ENCODE measurements around the gene GKAP1. TPM values are rescaled to one million over a fixed set of nuclear protein-coding genes. Genes with fewer than 3 reads are reported as not detected.

GKAP1 gene
- total and polyA plus RNA-seq, 2 of the 13 experiments (the other 11 are each of a cell fraction or from before 2014, with no cell fraction given) = 5.6 to 6.1 TPM

DNA sequence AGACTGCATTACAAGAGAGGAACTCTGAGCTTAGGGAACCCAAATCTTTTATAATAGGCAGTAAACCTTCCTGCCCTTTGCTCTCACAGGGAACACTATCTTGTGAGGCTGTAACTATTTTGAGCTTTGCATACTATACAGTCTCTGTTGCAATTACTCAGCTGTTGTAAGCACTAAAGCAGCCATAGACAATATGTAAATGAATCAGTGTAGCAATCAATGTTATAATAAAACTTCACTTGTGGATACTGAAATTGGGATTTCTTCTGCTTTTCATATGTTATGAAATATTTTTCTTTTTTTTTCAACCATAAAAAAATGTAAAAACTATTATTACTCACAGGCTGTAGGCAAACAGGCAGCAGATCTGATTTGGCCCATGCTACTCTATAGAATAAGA lies 93.1 kb downstream of the GKAP1 start (continued):
- TF ChIP-seq, protein P1, sequence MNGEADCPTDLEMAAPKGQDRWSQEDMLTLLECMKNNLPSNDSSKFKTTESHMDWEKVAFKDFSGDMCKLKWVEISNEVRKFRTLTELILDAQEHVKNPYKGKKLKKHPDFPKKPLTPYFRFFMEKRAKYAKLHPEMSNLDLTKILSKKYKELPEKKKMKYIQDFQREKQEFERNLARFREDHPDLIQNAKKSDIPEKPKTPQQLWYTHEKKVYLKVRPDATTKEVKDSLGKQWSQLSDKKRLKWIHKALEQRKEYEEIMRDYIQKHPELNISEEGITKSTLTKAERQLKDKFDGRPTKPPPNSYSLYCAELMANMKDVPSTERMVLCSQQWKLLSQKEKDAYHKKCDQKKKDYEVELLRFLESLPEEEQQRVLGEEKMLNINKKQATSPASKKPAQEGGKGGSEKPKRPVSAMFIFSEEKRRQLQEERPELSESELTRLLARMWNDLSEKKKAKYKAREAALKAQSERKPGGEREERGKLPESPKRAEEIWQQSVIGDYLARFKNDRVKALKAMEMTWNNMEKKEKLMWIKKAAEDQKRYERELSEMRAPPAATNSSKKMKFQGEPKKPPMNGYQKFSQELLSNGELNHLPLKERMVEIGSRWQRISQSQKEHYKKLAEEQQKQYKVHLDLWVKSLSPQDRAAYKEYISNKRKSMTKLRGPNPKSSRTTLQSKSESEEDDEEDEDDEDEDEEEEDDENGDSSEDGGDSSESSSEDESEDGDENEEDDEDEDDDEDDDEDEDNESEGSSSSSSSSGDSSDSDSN (CRISPR knock-in tag; IDR thresholded peaks at IDR 0.05) = no peak
- TF ChIP-seq, protein P2, sequence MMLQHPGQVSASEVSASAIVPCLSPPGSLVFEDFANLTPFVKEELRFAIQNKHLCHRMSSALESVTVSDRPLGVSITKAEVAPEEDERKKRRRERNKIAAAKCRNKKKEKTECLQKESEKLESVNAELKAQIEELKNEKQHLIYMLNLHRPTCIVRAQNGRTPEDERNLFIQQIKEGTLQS (CRISPR knock-in tag; IDR thresholded peaks at IDR 0.05) = no peak
- TF ChIP-seq ZFP90 (CRISPR knock-in tag; IDR thresholded peaks at IDR 0.05; ENCODE audit: borderline replicate concordance) (no peak), NPAS2 (CRISPR knock-in tag; IDR thresholded peaks at IDR 0.05; ENCODE audit: borderline replicate concordance) (no peak), CENPT (CRISPR knock-in tag; IDR thresholded peaks at IDR 0.05; ENCODE audit: low read depth) (no peak)
- TF ChIP-seq, protein P3, sequence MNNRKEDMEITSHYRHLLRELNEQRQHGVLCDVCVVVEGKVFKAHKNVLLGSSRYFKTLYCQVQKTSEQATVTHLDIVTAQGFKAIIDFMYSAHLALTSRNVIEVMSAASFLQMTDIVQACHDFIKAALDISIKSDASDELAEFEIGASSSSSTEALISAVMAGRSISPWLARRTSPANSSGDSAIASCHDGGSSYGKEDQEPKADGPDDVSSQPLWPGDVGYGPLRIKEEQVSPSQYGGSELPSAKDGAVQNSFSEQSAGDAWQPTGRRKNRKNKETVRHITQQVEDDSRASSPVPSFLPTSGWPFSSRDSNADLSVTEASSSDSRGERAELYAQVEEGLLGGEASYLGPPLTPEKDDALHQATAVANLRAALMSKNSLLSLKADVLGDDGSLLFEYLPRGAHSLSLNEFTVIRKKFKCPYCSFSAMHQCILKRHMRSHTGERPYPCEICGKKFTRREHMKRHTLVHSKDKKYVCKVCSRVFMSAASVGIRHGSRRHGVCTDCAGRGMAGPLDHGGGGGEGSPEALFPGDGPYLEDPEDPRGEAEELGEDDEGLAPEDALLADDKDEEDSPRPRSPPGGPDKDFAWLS (CRISPR knock-in tag; IDR thresholded peaks at IDR 0.05; ENCODE audit: borderline replicate concordance) = no peak

DNA sequence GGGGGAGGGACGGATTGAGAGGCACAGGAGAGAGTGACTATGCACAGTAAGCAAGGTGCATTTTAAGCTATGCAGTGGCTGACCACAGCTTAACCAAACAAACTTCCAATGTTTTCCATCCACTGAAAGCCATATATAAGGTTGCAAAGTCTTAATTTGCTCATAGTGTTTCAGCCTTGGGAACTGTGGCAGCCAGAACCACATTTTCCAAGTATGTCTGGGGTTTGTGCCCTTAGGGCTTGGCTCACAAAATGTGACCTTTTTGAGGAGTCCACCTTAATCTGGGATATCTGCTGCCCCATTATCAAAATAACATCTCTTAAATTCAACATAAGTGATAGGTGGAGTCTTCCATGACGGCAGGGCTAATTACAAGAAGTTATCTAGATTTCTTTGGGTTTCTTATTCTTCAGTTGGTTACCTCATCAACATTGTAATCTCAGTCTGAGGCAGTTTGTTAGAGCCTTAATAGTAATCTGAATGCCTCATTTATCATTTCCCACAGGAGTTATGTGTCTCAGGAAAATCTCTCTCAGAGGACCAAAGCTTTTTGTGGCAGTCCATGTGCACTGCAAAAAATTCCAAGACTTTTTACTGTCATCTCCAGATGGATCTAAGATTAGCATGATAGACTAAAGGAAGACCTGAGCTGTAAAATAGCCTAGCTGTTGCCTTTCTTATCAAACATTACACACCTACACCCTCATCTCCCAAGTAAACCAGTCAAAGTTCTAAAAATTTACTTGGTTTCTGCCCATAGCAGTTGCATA lies 94.7 kb downstream of the GKAP1 start:
- in situ Hi-C loops (cut with HindIII; ENCODE audit: extremely low pct_ligation_motif_present, low pct_unique_long_range_greater_than_20kb) = no loop called here
- POLR2A ChIA-PET = no interaction called here

More for the DNA sequence above, 94.7 kb downstream of the GKAP1 start:
- H3K4me2 ChIP-seq (ENCODE audit: low read depth, low read length) = no peak overlapping the region
- peaks cover 9% of the 10 kb centered on the region; the same call in 1 of the 2 replicates for H3K4me1 ChIP-seq (ENCODE audit: insufficient read depth, low read length)
- no peak overlapping the region for H3K27ac ChIP-seq (ENCODE audit: extremely low read length, insufficient read depth, low read length)
- H3K36me3 ChIP-seq (replicated peaks in 1 of 2; ENCODE audit: control insufficient read depth in 1 of 2, insufficient read depth in 2 of 2, low read length in 2 of 2) = no peaks in the 10 kb centered on the region
- no peaks in the 10 kb centered on the region for H3K79me2 ChIP-seq (ENCODE audit: insufficient read depth, low read length)
- H4K20me1 ChIP-seq (ENCODE audit: insufficient read depth, low read length) = no peaks in the 10 kb centered on the region
- H3K9ac ChIP-seq (ENCODE audit: insufficient read depth, low read depth, low read length) = no peak overlapping the region
- no peaks in the 10 kb centered on the region; a peak in 1 of 5 replicates for H3K27me3 ChIP-seq (ENCODE audit: control insufficient read depth in 1 of 2, insufficient read depth in 2 of 2, low read length in 2 of 2)
- H3K4me3 ChIP-seq (replicated peaks in 1 of 3; ENCODE audit: insufficient read depth in 1 of 3, low read depth in 2 of 3, low read length in 3 of 3) = no peak overlapping the region
- DNase-seq (ENCODE audit: low spot score) (no peak), ATAC-seq (no peak), FAIRE-seq (no peak)
- no peak for TF ChIP-seq SCMH1 (CRISPR knock-in tag; IDR thresholded peaks at IDR 0.05; ENCODE audit: borderline replicate concordance)
- no peak for TF ChIP-seq CCDC6 (CRISPR knock-in tag; IDR thresholded peaks at IDR 0.05)
- no peak for TF ChIP-seq DR1 (CRISPR knock-in tag; IDR thresholded peaks at IDR 0.05)
- TF ChIP-seq ZNF670 (CRISPR knock-in tag; IDR thresholded peaks at IDR 0.05; ENCODE audit: borderline replicate concordance) = no peak
- no peak for TF ChIP-seq ARNT (IDR thresholded peaks at IDR 0.05)
- TF ChIP-seq, protein P4, sequence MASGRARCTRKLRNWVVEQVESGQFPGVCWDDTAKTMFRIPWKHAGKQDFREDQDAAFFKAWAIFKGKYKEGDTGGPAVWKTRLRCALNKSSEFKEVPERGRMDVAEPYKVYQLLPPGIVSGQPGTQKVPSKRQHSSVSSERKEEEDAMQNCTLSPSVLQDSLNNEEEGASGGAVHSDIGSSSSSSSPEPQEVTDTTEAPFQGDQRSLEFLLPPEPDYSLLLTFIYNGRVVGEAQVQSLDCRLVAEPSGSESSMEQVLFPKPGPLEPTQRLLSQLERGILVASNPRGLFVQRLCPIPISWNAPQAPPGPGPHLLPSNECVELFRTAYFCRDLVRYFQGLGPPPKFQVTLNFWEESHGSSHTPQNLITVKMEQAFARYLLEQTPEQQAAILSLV (CRISPR knock-in tag; IDR thresholded peaks at IDR 0.05; ENCODE audit: borderline replicate concordance) = no peak
- TF ChIP-seq NFYC (CRISPR knock-in tag; IDR thresholded peaks at IDR 0.05) = no peak
- CTCF ChIA-PET (ENCODE audit: low intra/inter-chr PET ratio, low total read pairs) = no interaction called here
- 26% methylated on average over 2 of the region's 2 CpGs for WGBS (ENCODE audit: low lambda C conversion rate)
- no TSS peak for BruUV-seq (replicated peaks)
- no peak overlapping the region for H2AFZ ChIP-seq (ENCODE audit: low read length)
- peaks cover 6% of the 10 kb centered on the region for H3K9me3 ChIP-seq (ENCODE audit: low read length)
- intact Hi-C loops (cut with micrococcal nuclease; ENCODE audit: unreplicated experiment) = no loop called here

Measured in HepG2 (cell line).